Raji (cell line): Measurements from ENCODE around the gene RNF208.

ENCODE experiments used
- POLR2A ChIP-seq: IDR thresholded peaks from 2 replicates; pipeline ENCODE4 v1.6.1; 2011; ENCODE audit warnings: low read depth, low read length, control low read depth; ENCODE audit not compliant: insufficient read depth

RNF208 gene

GRCh38 chr9:137198902-137199283 lies 23.1 kb downstream of the RNF208 start:
- TF ChIP-seq POLR2A: no peak

DNA sequence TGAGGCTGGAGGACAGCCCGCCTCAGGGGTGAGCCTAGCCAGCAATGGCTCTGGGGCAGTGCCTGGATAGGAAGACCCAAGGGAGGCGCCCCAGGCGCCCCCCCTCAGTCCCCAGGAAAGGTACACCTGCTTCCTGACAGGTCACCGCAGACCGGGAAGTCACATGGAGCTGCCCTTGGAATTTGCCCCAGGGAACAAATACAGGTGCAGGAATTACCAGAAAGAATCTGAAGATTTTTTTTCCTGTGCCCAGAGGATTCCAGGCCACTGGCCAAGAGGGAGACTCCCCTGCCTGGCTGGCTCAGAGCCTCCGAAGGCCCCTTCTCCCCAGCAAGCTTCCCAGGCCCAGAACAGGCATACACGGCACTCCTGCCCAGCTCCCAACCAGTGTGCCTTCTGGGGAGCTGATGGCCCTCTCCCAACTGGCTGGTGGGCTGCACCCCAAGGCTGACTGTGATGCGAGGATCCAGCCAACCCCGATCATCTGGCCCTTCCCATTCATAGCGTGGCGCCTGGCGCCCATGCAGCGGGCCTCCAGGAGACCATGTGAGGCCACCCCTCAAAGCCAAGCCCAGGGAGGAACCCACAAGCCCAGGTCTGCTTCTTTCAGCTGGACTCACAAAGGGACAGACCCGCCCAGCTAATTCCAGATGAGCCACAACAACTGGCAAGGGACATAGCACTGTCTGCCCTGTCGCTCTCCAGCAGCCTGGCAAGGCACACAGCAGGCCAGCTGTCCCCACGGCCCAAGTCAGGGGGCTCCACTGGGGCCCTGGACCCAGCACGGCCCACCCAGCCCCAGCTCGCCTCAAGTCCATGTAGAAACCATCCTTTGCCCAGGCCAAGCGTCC lies 23.8 kb downstream of the RNF208 start:
- no peak for TF ChIP-seq POLR2A

DNA sequence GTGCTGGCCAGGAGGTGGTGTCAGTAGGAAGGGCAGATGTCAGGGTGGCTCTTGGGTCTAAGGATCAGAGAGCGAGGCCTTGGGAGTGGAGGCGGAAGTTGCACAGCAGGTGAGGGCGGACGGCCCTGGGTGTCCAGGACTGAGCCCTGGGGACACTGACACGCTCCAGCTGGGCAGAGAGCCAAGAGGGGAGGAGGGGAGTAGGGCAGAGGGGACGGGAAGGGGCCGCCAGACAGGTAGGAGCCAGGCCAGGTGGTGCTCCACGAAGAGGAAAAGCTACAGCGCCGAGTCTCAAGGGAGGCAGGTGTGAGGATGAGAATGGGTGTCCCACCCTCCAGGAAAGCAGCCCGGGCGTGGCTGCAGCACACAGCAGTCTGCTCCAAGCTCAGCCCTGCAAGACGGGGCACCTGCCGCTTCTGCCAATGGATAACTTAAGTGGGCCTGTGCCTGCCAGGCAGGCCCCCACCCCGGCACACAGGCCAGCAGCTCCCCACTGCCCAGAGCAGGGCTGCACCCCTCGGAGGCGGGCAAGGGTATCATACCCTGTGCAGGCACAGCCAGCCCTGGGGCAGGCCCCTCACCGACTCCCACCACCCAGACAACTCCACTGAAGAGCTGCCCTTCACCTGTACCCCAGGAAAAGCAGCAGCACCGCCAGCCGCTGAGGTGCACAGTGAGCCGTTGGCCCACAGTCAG lies 26.4 kb downstream of the RNF208 start:
- TF ChIP-seq POLR2A: no peak

DNA sequence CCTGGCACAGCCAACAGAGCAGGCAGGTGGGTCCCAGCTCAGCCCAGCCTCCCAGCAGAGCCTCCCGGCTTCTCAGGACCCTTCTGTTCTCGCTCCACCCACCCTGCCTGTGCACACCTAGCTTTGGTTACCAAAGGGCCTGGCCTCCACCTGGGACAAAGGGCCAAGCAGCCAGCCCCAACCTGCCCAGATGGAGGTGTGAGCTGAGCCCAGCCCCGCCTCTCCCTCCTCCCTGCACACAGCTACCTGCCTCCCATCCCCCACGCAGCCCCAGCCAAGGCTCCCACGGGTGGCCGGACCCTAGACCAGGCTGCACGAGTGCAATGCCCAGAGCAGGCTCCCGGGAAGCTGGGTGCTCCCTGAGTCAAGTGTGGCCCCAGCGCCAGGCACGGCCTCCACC lies 27.1 kb downstream of the RNF208 start:
- no peak for TF ChIP-seq POLR2A

DNA sequence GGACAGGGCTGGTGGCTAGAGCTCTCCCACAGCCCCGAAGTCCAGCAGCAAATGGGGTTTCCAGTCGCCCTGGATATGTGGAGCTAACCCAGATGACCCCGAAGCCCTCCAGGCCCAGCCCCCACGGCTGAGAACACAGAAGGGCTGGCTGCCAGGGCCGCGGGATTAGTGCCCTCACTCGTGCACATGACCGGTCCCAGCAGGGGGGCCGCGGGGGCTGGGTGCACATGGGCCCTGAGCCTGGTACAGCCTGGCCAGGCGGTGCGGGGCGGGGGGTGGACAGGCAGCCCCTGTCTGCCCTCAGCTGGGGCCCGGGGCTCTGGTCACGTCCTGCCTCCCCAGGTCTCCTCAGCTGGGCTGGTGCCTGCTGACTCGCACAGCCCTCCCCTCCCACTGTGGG lies 27.7 kb downstream of the RNF208 start:
- TF ChIP-seq POLR2A: no peak

DNA sequence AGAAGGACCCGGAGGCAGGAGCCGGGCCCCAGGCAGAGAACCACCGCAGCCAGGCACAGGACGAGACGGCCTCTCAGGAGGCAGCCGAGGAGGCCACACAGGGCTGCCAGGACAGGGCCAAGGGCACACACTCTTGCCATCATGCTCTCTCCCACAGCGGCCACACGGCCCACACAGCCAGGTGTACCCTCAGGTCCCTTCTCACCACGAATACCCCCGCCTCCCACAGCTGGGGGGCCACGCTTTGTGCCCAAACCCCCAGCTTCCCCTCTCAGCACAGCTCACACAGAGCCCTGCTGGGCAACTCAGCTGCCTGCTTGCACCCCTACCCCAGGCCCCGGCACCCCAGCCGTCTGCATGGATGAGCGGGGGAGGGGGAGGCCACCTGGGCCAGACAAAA lies 28.3 kb downstream of the RNF208 start:
- TF ChIP-seq POLR2A: no peak

DNA sequence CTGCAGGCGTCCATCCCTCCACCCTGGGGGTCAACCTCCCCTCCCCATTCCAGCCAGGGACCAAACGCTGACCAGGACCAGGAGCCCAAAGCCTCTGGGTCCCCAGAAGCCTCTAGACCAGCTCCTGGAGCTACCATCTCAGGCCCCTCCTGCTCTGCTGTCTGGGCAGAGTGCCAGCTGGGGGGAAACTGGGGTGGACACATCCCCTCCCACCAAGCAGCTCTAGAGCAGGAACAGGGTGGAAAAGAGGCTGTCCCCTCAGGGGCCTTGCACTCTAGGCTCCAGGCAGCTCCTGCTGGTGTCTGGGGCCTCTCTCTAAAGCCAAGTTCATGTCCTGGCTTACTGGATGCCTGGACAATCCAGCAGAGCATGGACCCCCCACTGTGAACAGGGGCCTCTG lies 29.2 kb downstream of the RNF208 start:
- no peak for TF ChIP-seq POLR2A

DNA sequence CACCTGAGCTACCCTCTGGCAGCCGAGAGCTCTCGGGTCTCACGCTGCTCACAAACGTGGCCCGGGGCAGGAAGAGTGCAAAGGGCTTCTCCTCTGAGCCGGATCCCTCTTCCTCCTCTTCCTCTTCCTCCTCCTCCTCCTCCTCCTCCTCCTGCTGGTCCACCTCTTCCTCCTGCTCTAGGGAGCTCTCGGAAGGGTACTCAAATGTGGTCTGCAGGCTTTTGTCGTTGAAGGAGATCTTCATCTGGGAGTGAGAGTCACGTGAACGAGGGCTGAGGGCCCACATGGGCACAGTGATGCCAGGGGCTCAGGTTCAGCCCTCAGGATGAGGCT lies 29.6 kb downstream of the RNF208 start:
- TF ChIP-seq POLR2A: no peak

DNA sequence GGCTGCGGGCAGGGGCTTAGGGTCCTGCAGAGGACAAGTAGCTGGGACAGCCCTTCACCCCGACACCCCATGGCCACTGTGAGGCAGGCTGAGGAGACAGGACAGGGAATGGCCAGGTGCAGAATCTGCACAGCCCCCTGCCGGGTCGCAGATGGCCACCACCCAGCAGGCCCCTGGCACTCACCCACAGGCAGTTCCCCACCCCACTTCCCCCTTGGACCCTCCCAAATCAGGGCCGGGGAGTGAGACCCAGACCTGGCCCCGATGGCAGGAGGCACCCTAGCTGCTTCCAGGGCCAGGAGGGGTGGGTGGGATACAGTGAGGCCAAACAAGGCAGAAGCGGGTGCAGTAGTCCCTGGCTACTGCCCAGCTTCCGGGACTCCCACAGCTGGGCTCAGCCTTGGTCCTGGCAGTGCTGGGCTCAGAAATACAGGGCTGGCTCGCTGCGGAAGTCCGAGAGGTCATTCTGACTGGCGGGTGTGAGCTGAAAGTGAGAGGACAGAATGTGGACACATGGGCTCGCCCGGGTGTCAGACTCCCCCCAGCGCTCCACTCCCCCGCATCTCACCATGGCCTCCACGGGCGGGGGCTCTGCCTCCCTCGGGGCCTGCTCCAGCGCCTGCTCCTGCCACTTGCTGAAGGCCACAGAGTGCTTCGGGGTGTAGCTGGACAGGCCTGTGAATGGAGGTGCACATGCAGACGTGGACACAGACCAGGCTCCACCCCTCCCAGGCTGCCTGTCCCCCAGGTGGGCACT lies 30.2 kb downstream of the RNF208 start:
- TF ChIP-seq POLR2A: 0 out of 2 replicates have a peak, but pooled peaks have one; percentile 1

GRCh38 chr9:137191245-137191644 lies 30.8 kb downstream of the RNF208 start:
- 0 out of 2 replicates have a peak, but pooled peaks have one; percentile 15 for TF ChIP-seq POLR2A

DNA sequence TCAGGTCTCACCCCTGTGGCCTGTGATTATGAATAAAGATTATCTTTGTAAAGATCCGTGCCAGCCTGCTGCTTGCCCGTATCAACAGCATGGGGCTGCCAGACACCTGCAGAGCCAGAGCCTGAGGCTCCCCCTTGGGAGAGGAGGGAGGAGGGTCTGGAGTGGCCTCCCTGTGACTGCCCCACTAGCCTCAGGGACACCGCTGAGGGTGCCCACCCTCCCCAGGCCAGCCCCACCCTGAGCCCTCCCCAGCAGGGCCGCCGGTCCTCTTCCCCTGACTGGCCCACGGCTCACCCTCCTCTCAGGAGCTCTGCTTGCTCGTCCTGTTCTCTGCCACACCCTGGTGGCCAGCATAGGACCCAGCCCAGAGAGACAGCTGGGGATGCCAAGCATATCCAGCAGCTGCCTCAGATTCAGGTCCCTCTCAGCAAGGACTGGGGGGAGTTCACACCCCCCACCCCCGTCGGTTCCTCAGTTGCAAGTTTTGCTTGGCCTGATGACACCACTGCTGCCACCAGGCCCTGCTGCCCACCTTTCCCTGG lies 31.7 kb downstream of the RNF208 start:
- no peak for TF ChIP-seq POLR2A

DNA sequence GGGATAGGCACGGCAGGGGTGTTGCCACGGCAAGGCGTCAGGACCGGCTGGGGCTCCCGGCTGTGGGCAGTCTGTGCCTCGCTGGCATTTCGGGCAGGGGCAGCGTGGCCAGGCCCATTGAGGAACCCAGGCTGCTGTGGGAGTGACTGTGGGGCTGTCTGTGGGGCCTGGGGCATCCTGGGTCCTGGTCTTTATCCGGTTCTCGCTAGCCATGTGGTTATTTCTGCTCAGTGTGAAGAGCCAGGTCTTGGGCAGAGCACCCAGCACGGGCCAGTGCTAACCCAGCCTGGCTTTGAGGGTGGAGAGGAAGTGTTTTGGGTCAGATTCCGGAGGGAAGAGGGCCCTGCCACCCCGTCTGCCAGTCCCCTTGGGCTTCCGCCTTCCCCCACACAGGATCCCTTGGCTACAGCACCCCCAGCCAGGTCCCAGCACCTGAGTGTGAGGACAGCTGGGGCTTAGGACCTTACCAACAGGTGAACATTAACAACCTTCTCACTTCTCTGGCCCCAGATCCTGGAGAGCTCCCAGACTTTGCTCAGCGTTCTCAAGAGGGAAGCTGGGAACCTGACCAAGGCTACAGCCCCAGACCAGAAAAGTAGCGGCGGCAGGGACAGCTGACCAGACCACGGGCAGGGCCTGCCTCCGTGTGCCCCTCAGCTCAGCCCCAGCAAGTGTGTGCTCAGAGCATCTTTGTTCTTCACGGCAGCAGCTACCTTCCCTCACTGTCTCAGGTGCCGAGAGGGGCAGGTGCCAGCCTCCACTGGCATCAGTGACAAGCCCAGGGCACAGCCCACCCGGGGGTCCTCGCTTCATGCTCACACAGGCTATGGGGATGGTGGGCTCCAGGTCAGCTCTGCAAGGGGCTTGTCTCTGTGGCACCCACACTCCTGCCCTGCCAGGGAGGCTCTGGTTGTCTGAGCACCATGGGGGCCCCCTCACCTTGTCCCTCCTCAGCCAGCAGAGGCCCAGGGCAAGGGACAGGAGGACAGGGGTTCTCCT lies 32.4 kb downstream of the RNF208 start:
- TF ChIP-seq POLR2A: no peak

- TF ChIP-seq POLR2A: peak; percentile 92
Measured at GRCh38 chr9:137188490-137189296, 33.3 kb downstream of the RNF208 start, which contains the start of the genes ANAPC2 and SSNA1. ANAPC2 (minus strand) TSS chr9:137188560; CDS start chr9:137188532, 28 bp downstream. SSNA1 (plus strand) TSS chr9:137188676; CDS start chr9:137188727, 51 bp downstream.

DNA sequence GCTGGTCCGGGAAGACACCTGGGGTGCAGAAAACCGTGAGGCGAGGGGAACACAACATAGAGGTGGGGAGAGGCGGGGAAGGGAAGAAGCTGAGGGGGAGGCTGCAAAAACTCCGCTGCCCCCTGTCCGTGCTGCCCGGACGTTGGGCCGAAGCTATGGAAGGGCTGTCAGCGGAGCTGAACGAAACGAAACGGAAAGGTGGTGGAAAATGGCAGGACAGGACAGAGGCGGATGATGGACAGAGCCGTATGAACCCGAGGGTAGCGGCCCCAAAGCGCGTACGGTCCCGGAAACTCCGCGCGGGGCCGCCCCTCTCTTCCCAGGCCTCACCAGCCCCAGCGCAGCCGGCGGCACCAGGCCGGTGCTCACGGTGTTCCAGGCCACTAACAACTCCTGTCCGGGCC lies 34.0 kb downstream of the RNF208 start:
- TF ChIP-seq POLR2A: no peak

DNA sequence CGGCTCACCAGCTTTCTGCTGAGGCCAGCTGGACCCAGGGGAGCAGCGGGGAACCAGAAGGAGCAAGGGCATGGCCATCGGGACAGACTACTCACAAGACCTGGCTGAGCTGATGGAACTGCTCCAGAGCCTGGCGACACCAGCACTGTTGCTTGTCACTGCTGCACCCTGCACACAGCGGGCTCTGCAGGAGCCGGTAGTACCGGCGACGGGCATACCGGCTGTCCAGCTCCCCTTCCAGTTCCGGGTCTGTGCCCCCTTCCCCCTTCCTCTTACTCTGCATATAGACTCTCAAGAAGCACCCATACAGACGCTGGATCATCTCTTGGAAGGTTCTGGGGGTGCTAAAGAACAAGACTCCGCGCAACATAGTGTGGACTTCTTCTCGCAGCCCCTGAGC lies 34.7 kb downstream of the RNF208 start:
- no peak for TF ChIP-seq POLR2A
